Jurkat, Clone E6-1 (cell line): ENCODE data around the gene EAF1. TPM values are rescaled to one million over a fixed set of nuclear protein-coding genes. Genes with fewer than 3 reads are reported as not detected.
"Not testable (repeated sequence)": the region's sequence is repeated elsewhere in the genome, so short reads cannot be mapped to it uniquely, and the experiment has no call there.

Source experiments
- DNase-seq: peaks from one replicate; pipeline ENCODE4 v3.0.0-alpha.2; 2011; ENCODE audit warnings: low read depth, low spot score
- H3K4me3 ChIP-seq: 2 replicates; pipeline ENCODE4 v1.5.1; 2011; ENCODE audit warnings: mild to moderate bottlenecking, low read length, control low read depth, moderate library complexity
- polyA plus RNA-seq: library from polyadenylated mRNA; unstranded; fragments of >200 nt; gene quantifications from one replicate; pipeline ENCODE4 v1.2.1, GENCODE V29; 2012; ENCODE audit warnings: missing spikeins; ENCODE audit not compliant: insufficient read length, insufficient read depth

Gene EAF1
- polyA plus RNA-seq = 20.9 TPM

GRCh38 chr3:15427182-15427880, at the start of gene EAF1, which contains the start of gene METTL6:
EAF1 (plus strand) TSS chr3:15427598; CDS start chr3:15427780, 182 bp downstream.
METTL6 (minus strand) TSS chr3:15427544; CDS start chr3:15426511, 1,033 bp downstream.
- peak within 1 kb of the TSS; percentile 78 for H3K4me3 ChIP-seq
- DNase-seq = peak; percentile 78

GRCh38 chr3:15377961-15378791, 49.2 kb upstream of the EAF1 start:
- DNase-seq = peak; percentile 93
- no peak overlapping the region; the same call in 1 of the 2 replicates for H3K4me3 ChIP-seq

GRCh38 chr3:15380980-15381890, 46.2 kb upstream of the EAF1 start:
- no peak for DNase-seq
- no peak overlapping the region for H3K4me3 ChIP-seq

- H3K4me3 ChIP-seq = no peak overlapping the region
- no peak for DNase-seq
Observed at GRCh38 chr3:15382405-15382923, 44.9 kb upstream of the EAF1 start.

- DNase-seq = no peak
Observed at GRCh38 chr3:15384510-15385237, 42.7 kb upstream of the EAF1 start.

GRCh38 chr3:15385238-15385695, 42.1 kb upstream of the EAF1 start:
- H3K4me3 ChIP-seq = not testable (repeated sequence)

More at GRCh38 chr3:15384510-15385237, 42.7 kb upstream of the EAF1 start:
- no peak overlapping the region for H3K4me3 ChIP-seq

GRCh38 chr3:15385901-15386653, 41.3 kb upstream of the EAF1 start:
- no peak for DNase-seq

More at GRCh38 chr3:15385238-15385695, 42.1 kb upstream of the EAF1 start:
- DNase-seq = not testable (repeated sequence)

GRCh38 chr3:15386654-15386955, 40.8 kb upstream of the EAF1 start:
- not testable (repeated sequence) for DNase-seq, H3K4me3 ChIP-seq

More at GRCh38 chr3:15385901-15386653, 41.3 kb upstream of the EAF1 start:
- no peak overlapping the region for H3K4me3 ChIP-seq

GRCh38 chr3:15387171-15387581, 40.2 kb upstream of the EAF1 start:
- no peak for DNase-seq
- H3K4me3 ChIP-seq = no peak overlapping the region

- H3K4me3 ChIP-seq = no peak overlapping the region
- no peak for DNase-seq
Observed at GRCh38 chr3:15387735-15388134, 39.7 kb upstream of the EAF1 start.

GRCh38 chr3:15388335-15388734, 39.1 kb upstream of the EAF1 start:
- DNase-seq = peak; percentile 22
- not testable (repeated sequence) for H3K4me3 ChIP-seq

GRCh38 chr3:15390460-15390859, 36.9 kb upstream of the EAF1 start:
- no peak overlapping the region for H3K4me3 ChIP-seq

GRCh38 chr3:15391007-15391406, 36.4 kb upstream of the EAF1 start:
- no peak for DNase-seq

More at GRCh38 chr3:15390460-15390859, 36.9 kb upstream of the EAF1 start:
- DNase-seq = no peak

GRCh38 chr3:15393252-15393651, 34.1 kb upstream of the EAF1 start:
- not testable (repeated sequence) for H3K4me3 ChIP-seq, DNase-seq

More at GRCh38 chr3:15391007-15391406, 36.4 kb upstream of the EAF1 start:
- no peak overlapping the region for H3K4me3 ChIP-seq

- peak; percentile 28 for DNase-seq
- H3K4me3 ChIP-seq = not testable (repeated sequence)
Observed at GRCh38 chr3:15398731-15399133, 28.7 kb upstream of the EAF1 start.

- peak; percentile 55 for DNase-seq
- no peak overlapping the region for H3K4me3 ChIP-seq
Observed at GRCh38 chr3:15399970-15400369, 27.4 kb upstream of the EAF1 start.

GRCh38 chr3:15401936-15402335, 25.5 kb upstream of the EAF1 start:
- DNase-seq = no peak
- H3K4me3 ChIP-seq = no peak overlapping the region
